GM12878 (cell line): Measurements from ENCODE around the gene KRTAP11-1.

Experiments
- CTCF ChIP-seq, 3 experiments: IDR thresholded peaks in 2 of 3; conservative IDR thresholded peaks in 1 of 3; 2 replicates each; pipeline ENCODE4 v1.5.1; 2011; ENCODE audit warnings: low read depth in 3 of 3, low read length in 3 of 3, mild to moderate bottlenecking in 3 of 3, control low read depth in 2 of 3, moderate library complexity in 2 of 3, inconsistent platforms in 1 of 3, mixed read lengths in 1 of 3; ENCODE audit not compliant: control insufficient read depth in 2 of 3, insufficient read depth in 1 of 3; ENCODE audit errors: extremely low read depth in 1 of 3
- JUND ChIP-seq: IDR thresholded peaks from 2 replicates; pipeline ENCODE4 v1.6.1; 2012; ENCODE audit warnings: low read depth, mild to moderate bottlenecking, low read length, improper control_type of control experiment, moderate library complexity

GRCh38 chr21:30842990-30843389, 38.4 kb downstream of the KRTAP11-1 start:
- no peak for TF ChIP-seq JUND
- no peak for TF ChIP-seq CTCF (IDR thresholded peaks at IDR 0.05 in 2 of 3, conservative IDR thresholded peaks at IDR 0.05 in 1 of 3; ENCODE audit: control insufficient read depth in 2 of 3, extremely low read depth in 1 of 3, insufficient read depth in 1 of 3, low read depth in 3 of 3, low read length in 3 of 3)
